Neural cell (in vitro differentiated cells): ENCODE results near the gene TEDC2. TPM values are rescaled to one million over a fixed set of nuclear protein-coding genes. Genes with fewer than 3 reads are reported as not detected.

Experiments used
- H2AFZ ChIP-seq: fragments of 200-600, 300-800 bp; sonication (generic), shearing (Covaris generic); 2 replicates; pipeline ENCODE4 v1.6.0; 2014; ENCODE audit warnings: low read depth, mild to moderate bottlenecking, antibody characterized with exemption, low read length, moderate library complexity
- H3F3A ChIP-seq: fragments of 200-600 bp; shearing (Covaris generic); 2 replicates; pipeline ENCODE4 v1.6.1; 2016; ENCODE audit warnings: mild to moderate bottlenecking, moderate library complexity, mixed read lengths, antibody characterized with exemption, low read length; ENCODE audit not compliant: insufficient read depth, poor library complexity, severe bottlenecking
- H3K27ac ChIP-seq: fragments of 200-600, 300-800 bp; sonication (generic), shearing (Covaris generic); 2 replicates; pipeline ENCODE4 v1.5.1; 2014; ENCODE audit warnings: mild to moderate bottlenecking, low read length, moderate library complexity
- H3K27me3 ChIP-seq: fragments of 300-800, 200-600 bp; sonication (generic), shearing (Covaris generic); 2 replicates; pipeline ENCODE4 v1.6.0; 2014; ENCODE audit warnings: mild to moderate bottlenecking, low read depth, low read length, moderate library complexity; ENCODE audit not compliant: insufficient read depth
- H3K36me3 ChIP-seq: fragments of 300-800, 200-600 bp; sonication (generic), shearing (Covaris generic); 2 replicates; pipeline ENCODE4 v1.5.1; 2014; ENCODE audit warnings: mild to moderate bottlenecking, antibody characterized with exemption, low read length, moderate library complexity; ENCODE audit not compliant: insufficient read depth
- H3K4me2 ChIP-seq: fragments of 300-800, 200-600 bp; sonication (generic), shearing (Covaris generic); 2 replicates; pipeline ENCODE4 v1.6.0; 2014; ENCODE audit warnings: mild to moderate bottlenecking, low read length
- H3K4me3 ChIP-seq: fragments of 300-800, 200-600 bp; sonication (generic), shearing (Covaris generic); 2 replicates; pipeline ENCODE4 v1.5.1; 2014; ENCODE audit warnings: mild to moderate bottlenecking, low read length, moderate library complexity
- H3K79me2 ChIP-seq: fragments of 200-600 bp; shearing (Covaris generic); replicated peaks from 2 replicates; pipeline ENCODE4 v1.6.0; 2014; ENCODE audit warnings: mild to moderate bottlenecking, low read length, moderate library complexity; ENCODE audit not compliant: insufficient read depth
- H3K9ac ChIP-seq: fragments of 300-800, 200-600 bp; sonication (generic), shearing (Covaris generic); 2 replicates; pipeline ENCODE4 v1.6.1; 2016; ENCODE audit warnings: mild to moderate bottlenecking, low read length, mixed read lengths
- H3K9me2 ChIP-seq: fragments of 200-600 bp; shearing (Covaris generic); 2 replicates; pipeline ENCODE4 v1.6.1; 2016; ENCODE audit warnings: mild to moderate bottlenecking, low read length, mixed read lengths; ENCODE audit not compliant: insufficient read depth
- H3K9me3 ChIP-seq: fragments of 200-600, 300-800 bp; sonication (generic), shearing (Covaris generic); 2 replicates; pipeline ENCODE4 v1.6.1; 2016; ENCODE audit warnings: mild to moderate bottlenecking, mixed run types, low read length, moderate library complexity, mixed read lengths
- H4K20me1 ChIP-seq: fragments of 200-600 bp; shearing (Covaris generic); 2 replicates; pipeline ENCODE4 v1.6.1; 2016; ENCODE audit warnings: mild to moderate bottlenecking, mixed run types; ENCODE audit not compliant: insufficient read depth
- EP300 ChIP-seq: fragments of 450-650 bp; conservative IDR thresholded peaks from 2 replicates; pipeline ENCODE4 v1.6.1; 2014; ENCODE audit warnings: antibody characterized with exemption, mild to moderate bottlenecking, moderate library complexity; ENCODE audit not compliant: poor library complexity, severe bottlenecking
- POLR2AphosphoS5 ChIP-seq: IDR thresholded peaks from 2 replicates; pipeline ENCODE4 v1.6.1; 2012
- RAD21 ChIP-seq: fragments of 450-650 bp; conservative IDR thresholded peaks from 2 replicates; pipeline ENCODE4 v1.6.1; 2014; ENCODE audit warnings: antibody characterized with exemption, mild to moderate bottlenecking, moderate library complexity
- REST ChIP-seq: IDR thresholded peaks from 2 replicates; pipeline ENCODE4 v1.6.1; 2012; ENCODE audit warnings: borderline replicate concordance
- TAF1 ChIP-seq: IDR thresholded peaks from 2 replicates; pipeline ENCODE4 v1.6.1; 2012; ENCODE audit warnings: low read depth
- polyA plus RNA-seq: library from polyadenylated mRNA; depleted of rRNA; stranded (reverse); fragments of >200 nt; gene quantifications from 2 replicates; pipeline ENCODE4 v1.2.3, GENCODE V29; 2014
- TF ChIP-seq, protein P1 (sequence below): fragments of 450-650 bp; IDR thresholded peaks from 2 replicates; pipeline ENCODE4 v1.5.1; 2014; ENCODE audit warnings: antibody characterized with exemption, mild to moderate bottlenecking, moderate library complexity; ENCODE audit not compliant: poor library complexity, severe bottlenecking

Gene TEDC2
- polyA plus RNA-seq, 1 donor from 2014 or later, result 31.5 TPM

GRCh38 chr16:2473999-2474876, 14.3 kb downstream of the TEDC2 start:
- Histone ChIP-seq H3K4me2 (peak overlapping the region; percentile 35), H3K9me3 (no peaks in the 10 kb centered on the region), H3K27ac (peak overlapping the region; percentile 16), H3K27me3 (no peaks in the 10 kb centered on the region), H4K20me1 (no peaks in the 10 kb centered on the region), H3K9me2 (no peaks in the 10 kb centered on the region), H3K9ac (peak overlapping the region; percentile 73), H3K79me2 (peaks cover 8% of the 10 kb centered on the region), H2AFZ (peak overlapping the region; percentile 60), H3K4me3 (peak overlapping the region; percentile 92), H3F3A (no peaks in the 10 kb centered on the region), H3K36me3 (no peaks in the 10 kb centered on the region)
- no peak for TF ChIP-seq POLR2AphosphoS5
- TF ChIP-seq, protein P1, sequence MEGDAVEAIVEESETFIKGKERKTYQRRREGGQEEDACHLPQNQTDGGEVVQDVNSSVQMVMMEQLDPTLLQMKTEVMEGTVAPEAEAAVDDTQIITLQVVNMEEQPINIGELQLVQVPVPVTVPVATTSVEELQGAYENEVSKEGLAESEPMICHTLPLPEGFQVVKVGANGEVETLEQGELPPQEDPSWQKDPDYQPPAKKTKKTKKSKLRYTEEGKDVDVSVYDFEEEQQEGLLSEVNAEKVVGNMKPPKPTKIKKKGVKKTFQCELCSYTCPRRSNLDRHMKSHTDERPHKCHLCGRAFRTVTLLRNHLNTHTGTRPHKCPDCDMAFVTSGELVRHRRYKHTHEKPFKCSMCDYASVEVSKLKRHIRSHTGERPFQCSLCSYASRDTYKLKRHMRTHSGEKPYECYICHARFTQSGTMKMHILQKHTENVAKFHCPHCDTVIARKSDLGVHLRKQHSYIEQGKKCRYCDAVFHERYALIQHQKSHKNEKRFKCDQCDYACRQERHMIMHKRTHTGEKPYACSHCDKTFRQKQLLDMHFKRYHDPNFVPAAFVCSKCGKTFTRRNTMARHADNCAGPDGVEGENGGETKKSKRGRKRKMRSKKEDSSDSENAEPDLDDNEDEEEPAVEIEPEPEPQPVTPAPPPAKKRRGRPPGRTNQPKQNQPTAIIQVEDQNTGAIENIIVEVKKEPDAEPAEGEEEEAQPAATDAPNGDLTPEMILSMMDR, result peak; percentile 63

DNA sequence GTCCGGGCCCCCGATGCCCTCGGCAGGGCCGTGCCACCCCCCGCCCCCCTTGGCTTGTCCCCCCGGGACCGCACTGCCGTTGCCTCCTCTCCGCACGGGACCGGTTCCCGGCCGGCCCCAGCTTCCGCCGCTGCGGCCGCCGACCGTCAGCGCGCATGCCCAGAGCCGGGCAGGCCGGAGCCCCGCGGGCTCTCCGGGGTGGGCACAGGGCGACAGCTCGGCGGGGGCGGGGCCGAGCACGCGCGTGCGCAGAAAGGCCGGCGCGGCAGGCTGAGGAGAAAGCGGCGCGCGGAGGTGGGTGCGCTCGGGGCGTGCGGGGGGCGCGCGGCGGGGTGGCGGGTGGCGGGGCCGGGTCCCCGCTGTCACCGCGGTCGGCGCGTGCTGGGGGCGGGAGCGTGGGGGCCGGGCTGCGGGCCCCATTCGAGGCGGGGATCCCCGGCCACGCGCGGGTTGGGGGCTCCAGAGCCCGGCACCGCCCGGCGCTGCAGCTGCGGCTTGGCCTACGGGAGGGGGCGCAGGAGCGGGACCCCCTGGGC, 15.0 kb downstream of the TEDC2 start, which contains the start of gene TBC1D24:
Gene TBC1D24, plus strand, starts transcription at position 251 of the 536 bp plus-strand sequence. CDS start 21,022 bp downstream, outside the sequence.
- Histone ChIP-seq H3K9me3 (no peaks in the 10 kb centered on the region), H3K79me2 (peaks cover 8% of the 10 kb centered on the region), H3K9me2 (no peaks in the 10 kb centered on the region), H3K4me2 (peak within 1 kb of the TSS; percentile 89), H3K4me3 (peak within 1 kb of the TSS; percentile 94), H4K20me1 (no peaks in the 10 kb centered on the region), H3K27me3 (no peaks in the 10 kb centered on the region), H3K9ac (peak within 1 kb of the TSS; percentile 73), H3F3A (no peaks in the 10 kb centered on the region), H2AFZ (peak within 1 kb of the TSS; percentile 60), H3K36me3 (no peaks in the 10 kb centered on the region), H3K27ac (peak within 1 kb of the TSS; percentile 16)
- no peak for TF ChIP-seq TAF1
- TF ChIP-seq POLR2AphosphoS5, result peak; percentile 73

GRCh38 chr16:2475413-2476344, 15.8 kb downstream of the TEDC2 start:
- Histone ChIP-seq H3K27me3 (no peaks in the 10 kb centered on the region), H3K27ac (no peak overlapping the region), H2AFZ (no peak overlapping the region)

More at GRCh38 chr16:2475413-2476344, 15.8 kb downstream of the TEDC2 start:
- H3K36me3 ChIP-seq, result no peaks in the 10 kb centered on the region
- peak overlapping the region; percentile 89 for H3K4me2 ChIP-seq
- H3F3A ChIP-seq, result no peaks in the 10 kb centered on the region
- H3K9ac ChIP-seq, result peak overlapping the region; percentile 73
- H4K20me1 ChIP-seq, result no peaks in the 10 kb centered on the region
- H3K9me3 ChIP-seq, result no peaks in the 10 kb centered on the region
- no peak for TF ChIP-seq POLR2AphosphoS5
- TF ChIP-seq REST, result peak; percentile 8
- TF ChIP-seq RAD21, result no peak
- no peak for TF ChIP-seq EP300
- no peak for TF ChIP-seq TAF1
- peak overlapping the region; percentile 94 for H3K4me3 ChIP-seq
- H3K9me2 ChIP-seq, result no peaks in the 10 kb centered on the region
- peaks cover 8% of the 10 kb centered on the region for H3K79me2 ChIP-seq
